GM12878 (cell line): ENCODE measurements around the gene IMMP2L.

Source experiments
- CBX5 ChIP-seq: sonication (generic); IDR thresholded peaks from 2 replicates; pipeline ENCODE4 v1.6.1; 2016; ENCODE audit warnings: low read depth, moderate library complexity, mild to moderate bottlenecking, inconsistent platforms
- CEBPB ChIP-seq, 2 experiments: fragments of 150-350 bp in 1 of 2; IDR thresholded peaks; 2 replicates each; pipeline ENCODE4 v1.6.1; 2012 to 2014; ENCODE audit warnings: low read depth in 2 of 2, low read length in 2 of 2, borderline replicate concordance in 1 of 2, inconsistent platforms in 1 of 2
- EZH2 ChIP-seq: IDR thresholded peaks from 2 replicates; pipeline ENCODE4 v1.6.1; 2012; ENCODE audit warnings: low read depth, mild to moderate bottlenecking, control low read depth, inconsistent platforms, low read length, borderline replicate concordance; ENCODE audit not compliant: control insufficient read depth
- HDAC6 ChIP-seq: fragments of 200-600 bp; sonication (generic); IDR thresholded peaks from one replicate; pipeline ENCODE4 v1.8.0; 2017; ENCODE audit warnings: antibody characterized with exemption; ENCODE audit not compliant: unreplicated experiment
- SMARCA5 ChIP-seq: fragments of 450-650 bp; IDR thresholded peaks from 2 replicates; pipeline ENCODE4 v1.6.1; 2017; ENCODE audit warnings: mild to moderate bottlenecking
- TARDBP ChIP-seq: IDR thresholded peaks from 2 replicates; pipeline ENCODE4 v1.6.1; 2016; ENCODE audit warnings: borderline replicate concordance
- YBX1 ChIP-seq: fragments of 450-650 bp; IDR thresholded peaks from 2 replicates; pipeline ENCODE4 v1.6.1; 2016; ENCODE audit warnings: antibody characterized with exemption
- TF ChIP-seq, protein P1 (sequence below), 3 experiments: IDR thresholded peaks in 2 of 3; conservative IDR thresholded peaks in 1 of 3; 2 replicates each; pipeline ENCODE4 v1.5.1; 2011; ENCODE audit warnings: low read depth in 3 of 3, low read length in 3 of 3, mild to moderate bottlenecking in 3 of 3, control low read depth in 2 of 3, moderate library complexity in 2 of 3, inconsistent platforms in 1 of 3, mixed read lengths in 1 of 3; ENCODE audit not compliant: control insufficient read depth in 2 of 3, insufficient read depth in 1 of 3; ENCODE audit errors: extremely low read depth in 1 of 3
- TF ChIP-seq, protein P2 (sequence below): IDR thresholded peaks from 2 replicates; pipeline ENCODE4 v1.6.1; 2012; ENCODE audit warnings: low read depth, low read length, improper control_type of control experiment
- TF ChIP-seq, protein P3 (sequence below): fragments of 450-650 bp; IDR thresholded peaks from 2 replicates; pipeline ENCODE4 v1.6.1; 2016; ENCODE audit warnings: mild to moderate bottlenecking, moderate library complexity, borderline replicate concordance
- TF ChIP-seq, protein P4 (sequence below): IDR thresholded peaks from 2 replicates; pipeline ENCODE4 v1.6.1; 2012; ENCODE audit warnings: low read length, inconsistent platforms

DNA sequence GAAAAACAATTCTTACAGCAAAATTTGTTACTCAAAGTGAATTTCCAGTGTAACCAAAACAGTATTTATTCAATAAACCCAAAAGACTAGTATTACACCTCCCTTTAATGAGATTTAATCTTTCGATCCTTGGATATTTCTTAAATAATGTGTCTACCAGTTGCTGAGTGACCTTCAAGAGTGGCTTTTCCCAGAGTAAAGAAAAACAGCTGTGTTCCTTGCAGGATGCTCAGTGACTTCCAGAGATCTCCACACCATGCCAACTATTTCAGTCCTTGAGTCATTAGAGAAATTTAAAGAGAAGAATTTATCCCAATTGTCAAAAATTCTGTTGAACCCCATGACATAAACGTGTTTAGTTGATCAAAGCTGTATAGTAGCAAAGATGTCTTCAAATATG is 44.0 kb downstream of the IMMP2L start:
- TF ChIP-seq TARDBP (no peak), SMARCA5 (no peak), CBX5 (no peak), YBX1 (no peak), HDAC6 (no peak), EZH2 (no peak), CEBPB (IDR thresholded peaks at IDR 0.05; ENCODE audit: borderline replicate concordance in 1 of 2, low read depth in 2 of 2, low read length in 2 of 2) (no peak)
- TF ChIP-seq, protein P1, sequence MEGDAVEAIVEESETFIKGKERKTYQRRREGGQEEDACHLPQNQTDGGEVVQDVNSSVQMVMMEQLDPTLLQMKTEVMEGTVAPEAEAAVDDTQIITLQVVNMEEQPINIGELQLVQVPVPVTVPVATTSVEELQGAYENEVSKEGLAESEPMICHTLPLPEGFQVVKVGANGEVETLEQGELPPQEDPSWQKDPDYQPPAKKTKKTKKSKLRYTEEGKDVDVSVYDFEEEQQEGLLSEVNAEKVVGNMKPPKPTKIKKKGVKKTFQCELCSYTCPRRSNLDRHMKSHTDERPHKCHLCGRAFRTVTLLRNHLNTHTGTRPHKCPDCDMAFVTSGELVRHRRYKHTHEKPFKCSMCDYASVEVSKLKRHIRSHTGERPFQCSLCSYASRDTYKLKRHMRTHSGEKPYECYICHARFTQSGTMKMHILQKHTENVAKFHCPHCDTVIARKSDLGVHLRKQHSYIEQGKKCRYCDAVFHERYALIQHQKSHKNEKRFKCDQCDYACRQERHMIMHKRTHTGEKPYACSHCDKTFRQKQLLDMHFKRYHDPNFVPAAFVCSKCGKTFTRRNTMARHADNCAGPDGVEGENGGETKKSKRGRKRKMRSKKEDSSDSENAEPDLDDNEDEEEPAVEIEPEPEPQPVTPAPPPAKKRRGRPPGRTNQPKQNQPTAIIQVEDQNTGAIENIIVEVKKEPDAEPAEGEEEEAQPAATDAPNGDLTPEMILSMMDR (IDR thresholded peaks at IDR 0.05 in 2 of 3, conservative IDR thresholded peaks at IDR 0.05 in 1 of 3; ENCODE audit: control insufficient read depth in 2 of 3, extremely low read depth in 1 of 3, insufficient read depth in 1 of 3, low read depth in 3 of 3, low read length in 3 of 3): no peak
- TF ChIP-seq, protein P2, sequence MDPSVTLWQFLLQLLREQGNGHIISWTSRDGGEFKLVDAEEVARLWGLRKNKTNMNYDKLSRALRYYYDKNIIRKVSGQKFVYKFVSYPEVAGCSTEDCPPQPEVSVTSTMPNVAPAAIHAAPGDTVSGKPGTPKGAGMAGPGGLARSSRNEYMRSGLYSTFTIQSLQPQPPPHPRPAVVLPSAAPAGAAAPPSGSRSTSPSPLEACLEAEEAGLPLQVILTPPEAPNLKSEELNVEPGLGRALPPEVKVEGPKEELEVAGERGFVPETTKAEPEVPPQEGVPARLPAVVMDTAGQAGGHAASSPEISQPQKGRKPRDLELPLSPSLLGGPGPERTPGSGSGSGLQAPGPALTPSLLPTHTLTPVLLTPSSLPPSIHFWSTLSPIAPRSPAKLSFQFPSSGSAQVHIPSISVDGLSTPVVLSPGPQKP: no peak
- TF ChIP-seq, protein P3, sequence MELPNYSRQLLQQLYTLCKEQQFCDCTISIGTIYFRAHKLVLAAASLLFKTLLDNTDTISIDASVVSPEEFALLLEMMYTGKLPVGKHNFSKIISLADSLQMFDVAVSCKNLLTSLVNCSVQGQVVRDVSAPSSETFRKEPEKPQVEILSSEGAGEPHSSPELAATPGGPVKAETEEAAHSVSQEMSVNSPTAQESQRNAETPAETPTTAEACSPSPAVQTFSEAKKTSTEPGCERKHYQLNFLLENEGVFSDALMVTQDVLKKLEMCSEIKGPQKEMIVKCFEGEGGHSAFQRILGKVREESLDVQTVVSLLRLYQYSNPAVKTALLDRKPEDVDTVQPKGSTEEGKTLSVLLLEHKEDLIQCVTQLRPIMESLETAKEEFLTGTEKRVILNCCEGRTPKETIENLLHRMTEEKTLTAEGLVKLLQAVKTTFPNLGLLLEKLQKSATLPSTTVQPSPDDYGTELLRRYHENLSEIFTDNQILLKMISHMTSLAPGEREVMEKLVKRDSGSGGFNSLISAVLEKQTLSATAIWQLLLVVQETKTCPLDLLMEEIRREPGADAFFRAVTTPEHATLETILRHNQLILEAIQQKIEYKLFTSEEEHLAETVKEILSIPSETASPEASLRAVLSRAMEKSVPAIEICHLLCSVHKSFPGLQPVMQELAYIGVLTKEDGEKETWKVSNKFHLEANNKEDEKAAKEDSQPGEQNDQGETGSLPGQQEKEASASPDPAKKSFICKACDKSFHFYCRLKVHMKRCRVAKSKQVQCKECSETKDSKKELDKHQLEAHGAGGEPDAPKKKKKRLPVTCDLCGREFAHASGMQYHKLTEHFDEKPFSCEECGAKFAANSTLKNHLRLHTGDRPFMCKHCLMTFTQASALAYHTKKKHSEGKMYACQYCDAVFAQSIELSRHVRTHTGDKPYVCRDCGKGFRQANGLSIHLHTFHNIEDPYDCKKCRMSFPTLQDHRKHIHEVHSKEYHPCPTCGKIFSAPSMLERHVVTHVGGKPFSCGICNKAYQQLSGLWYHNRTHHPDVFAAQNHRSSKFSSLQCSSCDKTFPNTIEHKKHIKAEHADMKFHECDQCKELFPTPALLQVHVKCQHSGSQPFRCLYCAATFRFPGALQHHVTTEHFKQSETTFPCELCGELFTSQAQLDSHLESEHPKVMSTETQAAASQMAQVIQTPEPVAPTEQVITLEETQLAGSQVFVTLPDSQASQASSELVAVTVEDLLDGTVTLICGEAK: no peak
- TF ChIP-seq, protein P4, sequence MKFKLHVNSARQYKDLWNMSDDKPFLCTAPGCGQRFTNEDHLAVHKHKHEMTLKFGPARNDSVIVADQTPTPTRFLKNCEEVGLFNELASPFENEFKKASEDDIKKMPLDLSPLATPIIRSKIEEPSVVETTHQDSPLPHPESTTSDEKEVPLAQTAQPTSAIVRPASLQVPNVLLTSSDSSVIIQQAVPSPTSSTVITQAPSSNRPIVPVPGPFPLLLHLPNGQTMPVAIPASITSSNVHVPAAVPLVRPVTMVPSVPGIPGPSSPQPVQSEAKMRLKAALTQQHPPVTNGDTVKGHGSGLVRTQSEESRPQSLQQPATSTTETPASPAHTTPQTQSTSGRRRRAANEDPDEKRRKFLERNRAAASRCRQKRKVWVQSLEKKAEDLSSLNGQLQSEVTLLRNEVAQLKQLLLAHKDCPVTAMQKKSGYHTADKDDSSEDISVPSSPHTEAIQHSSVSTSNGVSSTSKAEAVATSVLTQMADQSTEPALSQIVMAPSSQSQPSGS: no peak
